GM23248 (cell line): ENCODE results near the gene CAMTA1.

Experiments
- EZH2 ChIP-seq: fragments of 200-600 bp; sonication (generic); IDR thresholded peaks from 2 replicates; pipeline ENCODE4 v1.6.1; 2018; ENCODE audit warnings: antibody characterized with exemption, mild to moderate bottlenecking; ENCODE audit not compliant: insufficient read depth, poor library complexity, severe bottlenecking
- EZH2phosphoT487 ChIP-seq: fragments of 200-600 bp; sonication (generic); IDR thresholded peaks from 2 replicates; pipeline ENCODE4 v1.6.1; 2018; ENCODE audit warnings: antibody characterized with exemption, moderate library complexity, mild to moderate bottlenecking, low read depth; ENCODE audit not compliant: insufficient read depth

GRCh38 chr1:7447736-7448135, 662.5 kb downstream of the CAMTA1 start:
- TF ChIP-seq EZH2phosphoT487 (no peak), EZH2 (no peak)
